Activated T-cell treated with anti-CD3 and anti-CD28 coated beads, Interleukin-2, amount 50 U/mL, for 72 hours (primary cell): ENCODE measurements around the gene PIEZO1. TPM values are rescaled to one million over a fixed set of nuclear protein-coding genes. Genes with fewer than 3 reads are reported as not detected.
"Not testable (repeated sequence)": the region's sequence is repeated elsewhere in the genome, so short reads cannot be mapped to it uniquely, and the experiment has no call there.

Experiments
- ATAC-seq, 2 donors: fragments of 150-1000 bp; cut with Tn5 transposase; replicated peaks in 1 of 2; 2 replicates each; pipeline ENCODE4 v1.10.0; 2021; ENCODE audit warnings: moderate library complexity in 2 of 2, mild to moderate bottlenecking in 1 of 2
- DNase-seq, 2 donors: peaks; one replicate each; pipeline ENCODE4 v3.0.0; 2021 to 2022; ENCODE audit warnings: mixed read lengths in 1 of 2
- H3K27ac Mint-ChIP-seq: one replicate; pipeline ENCODE4 v1.8.0; 2022; ENCODE audit warnings: mild to moderate bottlenecking, moderate library complexity, mixed read lengths
- H3K27me3 Mint-ChIP-seq: one replicate; pipeline ENCODE4 v1.8.0; 2022; ENCODE audit warnings: low read depth, mixed read lengths
- H3K36me3 Mint-ChIP-seq, 2 donors: one replicate each; pipeline ENCODE4 v1.8.0; 2022; ENCODE audit warnings: mixed read lengths in 2 of 2, mild to moderate bottlenecking in 1 of 2; ENCODE audit not compliant: insufficient read depth in 2 of 2
- H3K4me1 Mint-ChIP-seq: one replicate; pipeline ENCODE4 v1.8.0; 2022; ENCODE audit warnings: low read depth, mixed read lengths
- H3K4me3 Mint-ChIP-seq, 2 donors: one replicate each; pipeline ENCODE4 v1.8.0; 2022; ENCODE audit warnings: mild to moderate bottlenecking in 2 of 2, mixed read lengths in 2 of 2, moderate library complexity in 2 of 2
- H3K9me3 Mint-ChIP-seq, 2 donors: one replicate each; pipeline ENCODE4 v1.8.0; 2022; ENCODE audit warnings: mixed read lengths in 2 of 2
- total RNA-seq, 2 donors: library from RNA; stranded (reverse); gene quantifications; one replicate each; pipeline ENCODE4 v1.2.3, GENCODE V29; 2022

The PIEZO1 gene
- total RNA-seq, 2 donors from 2014 or later = 94.1 to 141 TPM

DNA sequence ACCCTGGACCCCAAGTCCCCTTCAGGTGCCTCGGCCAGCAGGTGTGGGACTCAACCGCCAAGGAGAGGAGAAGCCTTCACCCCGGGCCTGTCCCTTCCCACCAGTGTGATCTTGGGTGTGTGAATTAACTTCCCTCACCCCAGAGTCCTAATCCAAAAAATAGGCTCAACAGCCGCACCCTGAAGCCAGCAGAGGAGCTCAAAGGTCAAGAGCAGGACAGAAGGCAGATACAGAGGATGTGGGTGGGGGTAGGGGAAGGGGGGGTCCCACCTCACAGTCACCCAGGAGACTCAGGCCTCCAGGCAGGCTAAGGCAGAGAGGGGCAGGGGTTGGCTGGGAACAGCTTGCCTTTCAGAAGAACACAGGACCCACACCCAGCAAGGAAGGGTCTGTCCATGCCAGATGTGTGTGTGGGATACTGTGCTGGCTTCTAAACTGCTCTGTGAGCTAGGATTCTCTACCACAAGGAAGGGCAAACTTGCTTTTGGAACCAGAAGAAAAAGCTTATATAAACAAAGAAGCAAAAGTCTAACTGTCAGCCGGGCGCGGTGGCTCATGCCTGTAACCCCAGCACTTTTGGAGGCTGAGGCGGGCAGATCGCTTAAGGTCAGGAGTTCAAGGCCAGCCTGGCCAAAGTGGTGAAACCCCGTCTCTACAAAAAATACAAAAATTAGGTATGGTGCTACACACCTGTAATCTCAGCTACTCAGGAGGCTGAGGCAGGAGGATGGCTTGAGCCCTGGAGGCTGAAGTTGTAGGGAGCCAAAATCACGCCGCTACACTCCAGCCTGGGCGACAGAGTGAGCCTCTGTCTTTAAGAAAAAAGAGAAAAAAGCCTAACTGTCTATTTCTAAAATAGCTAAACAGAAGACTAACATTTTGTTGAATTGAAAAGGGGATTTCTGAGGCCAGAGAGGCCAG, 4.6 kb downstream of the PIEZO1 start:
- Mint-ChIP-seq H3K36me3 (no peaks in the 10 kb centered on the region), H3K4me1 (peaks cover 50% of the 10 kb centered on the region), H3K27me3 (no peaks in the 10 kb centered on the region), H3K9me3 (no peaks in the 10 kb centered on the region), H3K4me3 (peak overlapping the region; percentile 77 to 80), H3K27ac (peak overlapping the region; percentile 76)
- DNase-seq = no peak
- no peak for ATAC-seq

DNA sequence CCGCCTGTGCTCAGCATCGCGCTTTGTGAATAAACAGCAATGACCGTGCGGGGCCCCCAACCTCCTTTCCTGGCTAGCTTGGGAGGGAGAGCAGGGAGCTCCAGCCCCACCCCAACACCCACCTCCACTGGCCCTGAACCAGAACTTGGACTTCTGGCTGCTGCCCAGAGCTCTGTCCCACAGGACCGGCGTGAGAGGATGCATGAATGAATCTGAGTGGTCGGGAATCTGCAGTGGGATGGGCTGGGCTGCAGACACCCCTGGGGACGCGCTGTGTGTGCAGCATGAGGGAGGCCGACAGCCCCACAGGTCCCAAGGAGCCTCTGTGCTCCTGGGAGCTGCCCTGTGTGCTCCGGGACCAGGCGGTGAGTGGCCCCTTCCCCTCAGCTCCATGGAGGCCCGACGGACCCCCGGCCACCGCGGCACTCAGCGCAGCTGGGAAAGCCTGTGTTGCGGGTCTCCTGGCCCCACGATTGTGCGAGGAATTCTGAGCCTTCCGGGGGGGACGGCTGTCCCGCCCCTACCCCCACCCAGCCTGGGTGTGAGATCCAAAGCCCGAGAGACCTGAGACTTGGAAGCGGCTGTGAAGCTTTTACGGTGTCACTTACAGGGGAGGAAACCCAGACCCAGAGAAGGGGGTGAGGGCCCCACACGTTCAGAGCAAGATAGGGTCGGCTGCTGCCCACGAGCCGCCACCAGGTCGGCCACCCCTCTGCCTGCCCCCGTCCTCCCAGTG, 5.4 kb downstream of the PIEZO1 start:
- no peak for ATAC-seq
- H3K27me3 Mint-ChIP-seq = no peaks in the 10 kb centered on the region
- no peaks in the 10 kb centered on the region for H3K36me3 Mint-ChIP-seq
- H3K4me1 Mint-ChIP-seq = peaks cover 52% of the 10 kb centered on the region
- no peaks in the 10 kb centered on the region for H3K9me3 Mint-ChIP-seq
- peak overlapping the region; percentile 77 to 80 for H3K4me3 Mint-ChIP-seq
- H3K27ac Mint-ChIP-seq = peak overlapping the region; percentile 76
- DNase-seq = no peak

DNA sequence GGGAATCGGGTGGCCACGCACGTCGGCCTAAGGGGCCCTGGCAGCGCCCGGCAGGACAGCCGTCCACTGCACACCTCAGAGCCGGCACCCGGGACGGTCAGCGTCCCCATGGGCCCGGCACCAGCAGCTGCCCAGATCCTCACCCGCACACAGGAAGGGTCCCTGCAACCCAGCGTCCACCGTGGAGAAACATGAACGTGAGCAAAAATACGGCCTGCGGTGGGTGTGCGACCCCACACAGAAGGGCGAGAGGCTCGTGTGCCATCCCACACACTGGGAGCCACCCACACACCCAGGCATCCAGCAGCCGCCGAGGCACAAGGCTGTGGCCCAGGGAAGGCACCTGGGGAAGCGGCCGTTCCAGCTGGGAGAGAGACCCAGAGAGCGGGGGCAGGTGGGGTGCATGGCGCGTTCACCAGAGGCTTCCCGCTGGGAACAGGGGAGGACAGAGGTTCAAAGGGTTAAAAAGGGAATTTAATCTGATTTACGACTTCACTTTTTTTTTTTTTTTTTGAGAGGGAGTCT, 6.4 kb downstream of the PIEZO1 start:
- Mint-ChIP-seq H3K36me3 (no peaks in the 10 kb centered on the region), H3K27ac (peak overlapping the region; percentile 12), H3K27me3 (no peaks in the 10 kb centered on the region), H3K4me1 (peaks cover 50% of the 10 kb centered on the region), H3K9me3 (no peaks in the 10 kb centered on the region), H3K4me3 (peak overlapping the region in 1 of 2 donors; percentile 31)
- ATAC-seq (no peak), DNase-seq (no peak)

DNA sequence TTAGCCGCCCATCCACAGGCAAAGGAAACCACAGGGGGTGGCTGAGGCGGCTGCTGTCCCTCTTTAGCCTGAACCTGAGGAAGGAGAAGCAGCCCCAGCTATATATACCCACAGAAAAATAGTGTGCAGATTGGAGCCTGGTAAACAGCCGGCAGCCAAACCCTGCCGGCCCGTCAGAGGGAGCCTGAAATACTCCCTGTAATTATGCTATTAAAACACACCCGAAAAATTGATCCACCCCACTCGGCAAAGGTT, 6.8 kb downstream of the PIEZO1 start:
- ATAC-seq (no peak), DNase-seq (no peak)
- Mint-ChIP-seq H3K27ac (no peak overlapping the region), H3K4me3 (peak overlapping the region in 1 of 2 donors; percentile 31), H3K4me1 (peaks cover 46% of the 10 kb centered on the region), H3K36me3 (no peaks in the 10 kb centered on the region), H3K9me3 (no peaks in the 10 kb centered on the region), H3K27me3 (no peaks in the 10 kb centered on the region)

DNA sequence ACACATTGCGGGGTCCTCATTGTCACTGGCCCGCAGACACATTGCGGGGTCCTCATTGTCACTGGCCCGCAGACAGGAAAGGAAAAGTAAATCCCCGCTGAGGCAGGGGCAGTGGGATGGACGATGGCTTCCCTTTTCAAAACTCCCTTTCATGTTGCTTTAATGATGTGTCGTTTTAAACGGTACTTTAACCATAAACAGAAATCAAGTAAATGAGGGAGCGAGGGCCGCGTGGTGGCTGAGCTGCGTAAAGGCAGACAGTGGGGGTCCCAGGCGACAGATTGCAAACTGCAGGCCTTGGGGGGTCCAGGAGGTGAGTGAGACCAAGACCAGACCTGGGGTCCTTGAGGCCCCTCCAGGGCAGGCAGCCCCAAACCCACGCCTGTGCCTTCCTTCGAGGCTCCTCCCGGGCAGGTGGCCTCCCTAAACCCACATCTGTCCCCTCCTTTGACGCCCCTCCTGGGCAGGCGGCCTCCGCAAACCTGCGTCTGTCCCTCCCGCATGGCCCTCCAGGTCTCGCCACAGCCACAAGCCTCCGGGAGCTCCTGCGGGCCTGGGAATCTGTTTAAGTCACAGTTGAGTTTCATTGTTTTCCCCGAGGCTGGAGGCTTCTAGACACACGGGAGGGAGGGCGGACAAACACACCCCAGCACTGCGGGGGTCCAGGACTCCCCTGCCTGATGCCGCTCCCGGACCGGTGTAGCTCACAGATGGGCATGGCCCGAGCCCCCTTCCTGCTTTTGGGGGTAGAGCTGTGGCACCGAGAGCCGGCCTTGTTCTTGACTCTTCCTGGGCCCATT, 7.3 kb downstream of the PIEZO1 start:
- Mint-ChIP-seq H3K27me3 (no peaks in the 10 kb centered on the region), H3K4me3 (no peak overlapping the region), H3K4me1 (peaks cover 41% of the 10 kb centered on the region), H3K27ac (peak overlapping the region; percentile 83), H3K36me3 (no peaks in the 10 kb centered on the region), H3K9me3 (no peaks in the 10 kb centered on the region)
- no peak for ATAC-seq
- DNase-seq = no peak

DNA sequence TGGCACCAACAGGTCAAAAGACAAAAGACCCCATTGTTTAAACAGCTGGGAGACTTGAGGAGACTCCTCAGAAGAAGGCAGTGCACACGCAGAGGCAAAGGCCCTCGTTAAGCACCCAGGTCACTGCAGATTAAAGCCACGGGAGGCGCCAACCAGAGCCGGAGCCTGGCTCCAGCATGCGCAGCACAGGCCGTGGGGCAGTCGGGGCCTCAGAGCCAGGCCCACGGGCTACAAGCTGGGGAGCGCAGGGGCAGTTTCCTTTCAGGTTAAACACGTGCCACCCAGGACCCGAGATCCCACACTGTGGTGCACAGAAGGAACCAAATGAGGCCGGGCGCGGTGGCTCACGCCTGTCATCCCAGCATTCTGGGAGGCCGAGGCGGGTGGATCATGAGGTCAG, 9.2 kb downstream of the PIEZO1 start:
- Mint-ChIP-seq H3K27ac (no peak overlapping the region), H3K4me3 (no peak overlapping the region), H3K9me3 (no peaks in the 10 kb centered on the region), H3K36me3 (no peaks in the 10 kb centered on the region), H3K4me1 (peaks cover 27% of the 10 kb centered on the region), H3K27me3 (no peaks in the 10 kb centered on the region)
- no peak for ATAC-seq
- no peak for DNase-seq

DNA sequence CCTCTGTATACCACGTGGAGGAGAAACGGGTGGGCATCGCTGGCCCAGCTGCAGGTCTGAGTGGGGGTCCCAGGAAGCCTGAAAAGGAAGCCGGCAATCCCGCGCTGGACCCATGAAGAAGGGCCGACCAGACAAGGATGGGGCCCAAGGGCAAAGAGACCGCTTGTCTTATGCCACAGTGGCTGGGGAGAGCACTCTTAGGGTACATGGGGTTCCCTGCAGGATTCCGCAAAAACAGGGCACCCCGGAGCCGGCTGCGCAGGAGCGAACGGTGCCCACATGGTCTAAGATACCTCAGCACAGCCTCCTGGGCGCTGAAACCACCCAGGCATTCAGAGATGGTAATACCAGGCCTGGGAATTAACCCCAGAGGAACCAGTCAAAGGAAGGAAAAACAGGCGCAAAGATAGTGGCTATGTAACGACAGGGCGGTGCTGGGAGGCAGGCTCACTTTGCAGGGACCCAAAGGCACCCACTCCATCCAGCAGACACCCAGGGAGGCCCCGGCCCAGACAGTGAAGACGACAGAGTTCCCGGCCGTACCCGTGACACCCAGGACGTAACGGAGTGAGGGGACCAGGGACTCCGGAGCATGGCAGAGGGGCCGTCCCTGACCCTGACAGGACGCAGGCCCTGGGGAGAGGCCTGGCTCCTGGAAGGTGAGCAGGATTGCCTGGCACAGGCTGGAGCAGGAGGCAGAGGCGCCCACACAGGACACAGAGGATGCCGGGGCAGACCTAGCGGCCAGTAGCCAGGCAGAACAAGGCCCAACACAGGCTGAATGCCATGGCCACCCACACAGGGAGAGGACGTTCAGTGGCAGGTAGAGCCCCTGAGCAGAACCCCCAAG, 10.3 kb downstream of the PIEZO1 start:
- no peaks in the 10 kb centered on the region for H3K27me3 Mint-ChIP-seq
- ATAC-seq (no peak), DNase-seq (no peak)
- no peaks in the 10 kb centered on the region for H3K9me3 Mint-ChIP-seq
- no peaks in the 10 kb centered on the region for H3K36me3 Mint-ChIP-seq
- peak overlapping the region; percentile 19 for H3K27ac Mint-ChIP-seq
- no peak overlapping the region for H3K4me3 Mint-ChIP-seq
- peaks cover 19% of the 10 kb centered on the region for H3K4me1 Mint-ChIP-seq

DNA sequence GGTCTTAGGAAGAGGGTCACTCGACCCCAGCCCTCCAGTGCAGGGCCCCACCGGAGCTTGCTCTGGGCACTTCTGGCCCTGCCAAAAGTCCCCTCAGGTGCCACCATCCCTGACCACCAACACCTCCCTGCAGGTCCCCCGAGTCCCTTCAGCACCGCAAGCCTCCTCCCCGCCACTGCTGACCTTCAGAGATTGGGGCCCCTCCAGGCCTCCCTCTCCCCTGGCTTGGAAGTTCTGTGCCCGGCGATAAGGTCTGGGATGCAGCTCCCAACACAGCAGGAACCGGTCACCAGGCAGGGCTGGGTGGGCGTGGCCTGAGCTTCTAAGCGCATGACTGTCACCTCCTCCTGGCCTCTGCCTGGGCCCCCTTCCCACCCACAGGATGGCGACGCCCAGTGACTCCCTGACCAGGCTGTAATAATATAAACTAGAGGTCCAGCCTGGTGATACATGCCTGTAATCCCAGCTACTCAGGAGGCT, 11.2 kb downstream of the PIEZO1 start:
- DNase-seq = no peak
- H3K9me3 Mint-ChIP-seq = no peaks in the 10 kb centered on the region
- no peaks in the 10 kb centered on the region for H3K36me3 Mint-ChIP-seq
- H3K4me1 Mint-ChIP-seq = peaks cover 21% of the 10 kb centered on the region
- H3K27me3 Mint-ChIP-seq = no peaks in the 10 kb centered on the region
- H3K4me3 Mint-ChIP-seq = no peak overlapping the region
- ATAC-seq = no peak
- H3K27ac Mint-ChIP-seq = no peak overlapping the region

DNA sequence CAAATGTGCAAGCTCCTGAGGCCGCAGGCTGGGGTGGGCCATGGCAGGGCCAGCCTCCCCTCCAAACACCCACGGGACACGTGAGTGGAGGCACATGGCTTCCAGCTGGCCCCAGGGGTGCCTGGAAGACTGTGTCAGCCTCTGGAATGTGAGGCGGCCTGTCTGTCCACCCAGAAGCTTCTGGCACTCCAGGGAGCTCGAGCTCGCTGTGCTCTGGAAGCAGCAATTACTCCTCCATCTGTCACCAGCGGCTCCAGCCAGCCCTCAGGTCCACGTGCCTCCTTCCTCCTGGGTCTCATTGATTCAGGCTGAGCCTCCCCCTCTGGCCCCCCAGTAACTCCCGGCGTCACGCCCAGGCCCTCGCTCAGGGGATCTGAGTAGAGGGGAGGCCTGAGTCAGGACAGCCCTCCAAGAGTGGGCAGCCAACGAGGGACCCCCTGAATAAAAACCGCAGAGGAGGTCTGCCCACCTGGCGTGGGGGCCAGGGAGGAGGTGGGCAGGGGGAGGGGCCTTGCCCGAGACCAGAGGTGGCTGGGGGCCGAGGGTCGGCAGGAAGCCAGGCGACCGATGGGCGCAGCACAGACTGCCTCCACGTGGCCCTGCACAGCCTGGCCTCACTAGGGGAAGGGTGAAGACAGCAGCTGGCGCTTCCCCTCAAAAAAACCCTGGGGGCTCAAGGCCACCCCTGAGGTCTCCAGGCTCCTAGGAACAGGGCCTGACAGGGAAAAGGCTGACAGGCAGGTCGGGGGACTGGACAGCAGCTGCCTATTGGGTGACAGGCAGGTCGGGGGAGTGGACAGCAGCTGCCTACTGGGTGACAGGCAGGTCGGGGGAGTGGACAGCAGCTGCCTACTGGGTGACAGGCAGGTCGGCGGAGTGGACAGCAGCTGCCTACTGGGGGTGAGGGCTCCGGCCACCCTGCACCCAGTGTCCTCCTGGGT, 11.9 kb downstream of the PIEZO1 start:
- H3K4me1 Mint-ChIP-seq = peaks cover 17% of the 10 kb centered on the region
- no peaks in the 10 kb centered on the region for H3K27me3 Mint-ChIP-seq
- DNase-seq (no peak), ATAC-seq (no peak)
- no peak overlapping the region for H3K4me3 Mint-ChIP-seq
- no peaks in the 10 kb centered on the region for H3K36me3 Mint-ChIP-seq
- H3K27ac Mint-ChIP-seq = no peak overlapping the region
- H3K9me3 Mint-ChIP-seq = no peaks in the 10 kb centered on the region

DNA sequence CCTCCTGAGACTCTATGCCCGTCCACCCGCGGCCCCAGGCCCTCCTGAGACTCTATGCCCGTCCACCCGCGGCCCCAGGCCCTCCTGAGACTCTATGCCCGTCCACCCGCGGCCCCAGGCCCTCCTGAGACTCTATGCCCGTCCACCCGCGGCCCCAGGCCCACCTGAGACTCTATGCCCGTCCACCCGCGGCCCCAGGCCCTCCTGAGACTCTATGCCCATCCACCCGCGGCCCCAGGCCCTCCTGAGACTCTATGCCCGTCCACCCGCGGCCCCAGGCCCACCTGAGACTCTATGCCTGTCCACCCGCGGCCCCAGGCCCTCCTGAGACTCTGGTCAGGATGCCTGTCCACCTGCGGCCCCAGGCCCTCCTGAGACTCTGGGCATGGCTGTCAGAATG, 13.2 kb downstream of the PIEZO1 start:
- H3K9me3 Mint-ChIP-seq, H3K4me3 Mint-ChIP-seq, H3K27me3 Mint-ChIP-seq, H3K27ac Mint-ChIP-seq, H3K36me3 Mint-ChIP-seq, DNase-seq, ATAC-seq: not testable (repeated sequence)
- peaks cover 24% of the 10 kb centered on the region for H3K4me1 Mint-ChIP-seq

DNA sequence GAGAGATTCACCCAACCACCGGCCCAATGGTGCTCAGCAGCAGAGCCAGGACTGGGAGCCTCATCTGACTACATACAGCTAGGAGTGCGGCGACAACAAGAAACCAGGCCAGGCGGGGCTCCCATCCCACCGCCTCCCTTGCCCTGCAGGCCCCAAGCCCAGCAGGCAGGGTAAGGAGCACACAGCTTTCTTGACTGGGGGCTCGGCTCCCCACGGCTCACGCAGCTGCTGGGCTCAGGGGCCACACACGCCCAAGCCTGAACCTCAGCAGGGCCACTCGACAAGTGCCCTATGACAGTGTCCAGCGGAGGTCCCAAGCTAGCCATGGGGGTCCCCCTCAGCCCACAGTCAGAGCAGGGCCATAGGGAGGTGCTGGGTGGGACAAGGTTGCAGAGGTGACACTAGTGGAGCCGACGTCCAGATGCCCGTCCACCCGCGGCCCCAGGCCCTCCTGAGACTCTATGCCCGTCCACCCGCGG, 13.7 kb downstream of the PIEZO1 start:
- peak overlapping the region in 1 of 2 donors; percentile 13 for H3K4me3 Mint-ChIP-seq
- DNase-seq (no peak), ATAC-seq (no peak)
- H3K27me3 Mint-ChIP-seq = no peaks in the 10 kb centered on the region
- H3K27ac Mint-ChIP-seq = no peak overlapping the region
- no peaks in the 10 kb centered on the region for H3K36me3 Mint-ChIP-seq
- no peaks in the 10 kb centered on the region for H3K9me3 Mint-ChIP-seq
- peaks cover 28% of the 10 kb centered on the region for H3K4me1 Mint-ChIP-seq
